ENCODE data around the gene DOLPP1. TPM values are rescaled to one million over a fixed set of nuclear protein-coding genes. Genes with fewer than 3 reads are reported as not detected.

Gene DOLPP1
- total and polyA plus RNA-seq, 2 of the 8 experiments (the other 6 are each of a cell fraction or from before 2014, with no cell fraction given) = 36.0 to 45.3 TPM

GRCh38 chr9:129079829-129080228 lies 1.1 kb upstream of the DOLPP1 start:
- H3K23me2 ChIP-seq (ENCODE audit: low read depth, low read length) = peaks cover 8% of the 10 kb centered on the region
- H2BK20ac ChIP-seq (ENCODE audit: low read length) = no peak overlapping the region
- 88% methylated on average over 13 of the region's 13 CpGs; no CpG with 5 or more reads in 1 of the 2 experiments for WGBS, 2 experiments (ENCODE audit: extremely low coverage in 1 of 2, insufficient coverage in 1 of 2, insufficient read length in 1 of 2, insufficient replicate concordance in 2 of 2, low coverage in 1 of 2, low lambda C conversion rate in 2 of 2, missing lambda C conversion rate in 1 of 2)
- no peak for TF ChIP-seq BACH1 (IDR thresholded peaks at IDR 0.05; ENCODE audit: low read length)
- no peak for TF ChIP-seq HDAC6 (IDR thresholded peaks at IDR 0.05; ENCODE audit: low read depth, low read length)
- no peak for TF ChIP-seq JUN (IDR thresholded peaks at IDR 0.05; ENCODE audit: low read depth, low read length)
- no peak for TF ChIP-seq SP2 (IDR thresholded peaks at IDR 0.05; ENCODE audit: low read length)
- no peak for TF ChIP-seq SUZ12 (IDR thresholded peaks at IDR 0.05; ENCODE audit: low read length)
- no peak for TF ChIP-seq SIRT6 (IDR thresholded peaks at IDR 0.05; ENCODE audit: low read length)
- TF ChIP-seq CREB1 (IDR thresholded peaks at IDR 0.05) = no peak

More at GRCh38 chr9:129079829-129080228, 1.1 kb upstream of the DOLPP1 start:
- Histone ChIP-seq H3K79me2 (ENCODE audit: control insufficient read depth in 1 of 2, insufficient read depth in 2 of 2, low read length in 2 of 2) (peaks cover 8 to 42% of the 10 kb centered on the region in 2 experiments; a peak in 3 of 4 replicates), H3K56ac (replicated peaks; ENCODE audit: insufficient read length, low read depth, low read length) (no peak overlapping the region), H4K91ac (replicated peaks; ENCODE audit: insufficient read length, low read length) (no peak overlapping the region), H2BK5ac (ENCODE audit: low read depth, low read length) (0 out of 2 replicates have a peak overlapping the region, but pooled peaks have one; percentile 24), H2AFZ (ENCODE audit: low read length) (no peak overlapping the region), H3K4ac (replicated peaks; ENCODE audit: insufficient read length, low read depth, low read length) (no peak overlapping the region), H3K4me1 (replicated peaks in 1 of 4; ENCODE audit: control insufficient read depth in 3 of 4, insufficient read depth in 4 of 4, low read length in 3 of 4) (peaks cover 0 to 9% (median 5%) of the 10 kb centered on the region in 4 experiments; a peak in 6 of 7 replicates), H3K9me3 (ENCODE audit: insufficient read depth in 2 of 2, low read depth in 1 of 2, low read length in 1 of 2) (no peaks in the 10 kb centered on the region), H3K9ac (replicated peaks in 1 of 4; ENCODE audit: extremely low read depth in 1 of 4, low read depth in 3 of 4, low read length in 3 of 4) (peak overlapping the region; percentile 9 to 63 (median 47); a peak in 3 of 7 replicates), H3K27ac (ENCODE audit: low read depth, low read length) (no peak overlapping the region), H2BK12ac (ENCODE audit: low read depth, low read length) (0 out of 2 replicates have a peak overlapping the region, but pooled peaks have one; percentile 39), H3K27me3 (replicated peaks in 1 of 4; ENCODE audit: control insufficient read depth in 3 of 4, extremely low read depth in 1 of 4, insufficient read depth in 3 of 4, low read length in 3 of 4) (no peaks in the 10 kb centered on the region), H2AK5ac (ENCODE audit: low read depth, low read length) (no peak overlapping the region), H4K8ac (ENCODE audit: extremely low read depth, insufficient read depth, low read length) (no peak overlapping the region), H3K14ac (ENCODE audit: insufficient read length) (no peak overlapping the region), H3K4me3 (ENCODE audit: extremely low read depth in 1 of 4, insufficient read depth in 2 of 4, low read depth in 3 of 4, low read length in 4 of 4) (peak overlapping the region; percentile 53 to 82 (median 73); a peak in 7 of 8 replicates), H3K18ac (ENCODE audit: extremely low read depth, low read length) (no peak overlapping the region), H3K23ac (ENCODE audit: insufficient read length) (no peak overlapping the region), H3K36me3 (ENCODE audit: control insufficient read depth in 2 of 4, insufficient read depth in 4 of 4, low read length in 3 of 4) (peaks cover 0 to under 1% (median 0%) of the 10 kb centered on the region in 4 experiments; a peak in 2 of 8 replicates), H2BK15ac (ENCODE audit: low read length) (no peak overlapping the region), H4K5ac (ENCODE audit: insufficient read length, low read depth, low read length) (no peak overlapping the region), H3K4me2 (ENCODE audit: insufficient read depth in 1 of 2, low read depth in 2 of 2, low read length in 2 of 2) (peak overlapping the region; percentile 65 to 76), H2BK120ac (replicated peaks; ENCODE audit: low read depth, low read length) (no peak overlapping the region), H3K79me1 (ENCODE audit: low read depth, low read length) (peaks cover 27% of the 10 kb centered on the region), H4K20me1 (replicated peaks in 1 of 2; ENCODE audit: control insufficient read depth in 1 of 2, insufficient read depth in 2 of 2, low read length in 2 of 2) (peaks cover 7 to 17% of the 10 kb centered on the region in 2 experiments)
- FAIRE-seq = no peak
- CTCF ChIA-PET (ENCODE audit: partially characterized antibody) = interaction anchor here (0.6 to 1.8 kb wide), 3 partner anchors 18 to 545 kb away, joined by 4 read pairs; partner anchors contain the start of gene SH3GLB2
- no peak for DNase-seq (ENCODE audit: low read depth in 1 of 2, low spot score in 2 of 2)
- POLR2A ChIA-PET (ENCODE audit: partially characterized antibody) = interaction anchor here (0.9 to 2.4 kb wide), 5 partner anchors 7 to 44 kb away, joined by 3 to 22 read pairs (median 4); partner anchors contain the start of gene MIGA2

All from H1 (cell line).